Fibroblast of skin of right quadriceps (primary cell): Measurements from ENCODE around the gene ARHGAP10.
"Not testable (repeated sequence)": the region's sequence is repeated elsewhere in the genome, so short reads cannot be mapped to it uniquely, and the experiment has no call there.

Experiments used
- DNase-seq: peaks from one replicate; pipeline ENCODE4 v3.0.0-alpha.2; 2013

The ARHGAP10 gene

DNA sequence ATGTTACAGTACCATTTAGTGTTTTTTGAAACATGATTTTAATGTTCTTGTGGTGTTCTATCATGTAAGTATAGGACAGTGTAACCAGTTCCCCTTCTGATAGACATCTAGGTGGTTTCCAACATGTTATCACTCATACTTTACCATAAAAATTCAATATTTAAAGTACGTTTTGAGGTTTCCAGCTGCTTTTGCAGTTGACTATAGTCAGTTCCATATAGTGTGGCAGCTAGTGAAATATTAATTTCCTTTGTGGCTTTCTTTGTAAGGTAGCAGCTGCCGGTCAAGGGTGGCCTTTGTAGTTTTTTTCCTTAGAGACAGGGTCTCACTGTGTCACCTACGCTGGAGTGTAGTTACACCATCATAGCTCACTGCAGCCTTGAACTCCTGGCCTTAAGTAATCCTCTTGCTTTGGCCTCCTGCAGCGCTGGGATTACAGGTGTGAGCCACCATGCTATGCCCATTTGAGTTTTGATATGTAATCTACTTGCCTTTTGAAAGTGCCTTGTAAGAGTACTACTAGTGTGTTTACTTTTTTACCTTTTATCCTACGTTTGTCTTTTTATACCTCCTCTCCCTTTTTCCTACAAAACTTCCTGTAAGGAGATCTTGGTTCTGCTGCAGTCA is 63.0 kb downstream of the ARHGAP10 start:
- DNase-seq = no peak

DNA sequence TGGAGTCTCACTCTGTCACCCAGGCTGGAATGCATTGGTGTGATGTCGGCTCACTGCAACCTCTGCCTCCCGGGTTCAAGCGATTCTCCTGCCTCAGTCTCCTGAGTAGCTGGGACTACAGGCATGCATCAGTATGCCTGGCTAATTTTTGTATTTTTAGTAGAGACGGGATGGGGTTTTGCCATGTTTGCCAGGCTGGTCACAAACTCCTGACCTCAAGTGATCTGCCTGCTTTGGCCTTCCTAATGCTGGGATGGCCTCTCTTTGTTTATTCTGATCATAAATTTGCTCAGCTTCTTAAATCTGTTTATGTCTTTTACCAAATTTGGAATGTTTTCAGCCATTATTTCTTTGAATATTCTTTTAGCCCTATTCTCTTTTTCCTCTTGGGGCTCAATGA is 67.2 kb downstream of the ARHGAP10 start:
- not testable (repeated sequence) for DNase-seq

DNA sequence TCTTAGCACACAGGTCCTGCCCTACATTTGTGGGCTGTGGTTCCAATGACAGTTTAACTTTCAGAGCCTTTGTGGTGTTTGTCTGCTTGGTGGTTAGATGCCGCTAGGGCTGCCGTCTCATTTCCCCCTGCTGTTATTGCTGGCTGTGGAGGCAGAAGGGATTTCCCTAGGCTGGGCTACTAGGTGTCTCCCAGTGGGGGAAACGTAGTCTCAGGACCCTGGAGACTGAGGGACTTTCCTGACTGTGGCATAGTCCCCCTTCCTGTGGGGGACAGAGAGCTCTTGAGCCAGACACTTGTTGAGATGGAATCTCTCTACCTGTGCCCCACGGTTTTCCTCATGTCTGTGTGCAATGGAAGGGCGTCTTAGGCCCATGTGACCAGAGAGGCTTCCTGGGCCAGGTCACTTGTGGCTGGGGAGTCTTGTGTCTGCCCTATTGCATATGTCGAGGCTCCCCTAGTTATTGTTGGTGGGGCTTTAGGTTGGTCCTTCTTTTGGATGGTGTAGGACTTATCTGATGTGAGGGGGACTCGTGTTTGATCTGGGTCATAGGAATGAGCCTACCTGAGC is 68.2 kb downstream of the ARHGAP10 start:
- DNase-seq = no peak

DNA sequence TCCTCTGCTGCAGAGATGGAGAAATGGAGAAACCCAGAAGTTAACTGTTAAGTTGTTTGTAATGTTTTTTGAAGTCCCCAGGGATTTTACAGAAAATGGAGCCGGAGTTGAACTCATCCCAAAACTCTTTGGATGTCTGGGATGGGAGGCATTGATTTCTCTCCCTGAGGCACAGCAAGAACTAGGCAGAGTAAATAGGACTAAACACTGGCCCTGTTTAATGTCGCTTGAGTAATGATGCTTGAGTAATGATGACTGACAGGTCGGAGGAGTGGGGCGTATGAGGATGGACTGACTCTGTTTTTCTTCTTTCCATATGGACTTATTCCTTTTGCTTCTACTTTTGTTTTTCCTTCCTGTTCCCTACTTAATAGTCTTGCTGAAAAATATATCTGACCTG is 69.9 kb downstream of the ARHGAP10 start:
- DNase-seq = no peak

DNA sequence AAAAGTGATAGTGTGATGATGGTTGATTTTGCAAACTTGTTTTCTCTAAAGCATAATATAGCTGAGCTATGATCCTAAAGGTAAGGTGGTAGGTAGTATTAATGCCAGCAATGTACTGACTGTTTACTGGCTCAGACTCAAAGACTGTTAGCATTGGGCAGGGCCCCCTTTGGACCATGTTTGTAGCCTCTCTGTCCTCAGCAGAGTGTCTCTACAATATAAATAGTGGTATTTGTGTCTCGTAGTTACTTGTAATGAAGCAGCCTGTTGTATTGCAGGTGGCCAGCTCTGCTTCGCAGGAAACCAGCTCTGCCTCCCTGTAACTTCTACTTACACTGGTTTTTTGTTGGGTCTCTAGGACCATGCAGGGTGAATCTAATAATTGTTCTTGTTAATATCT is 70.5 kb downstream of the ARHGAP10 start:
- no peak for DNase-seq

DNA sequence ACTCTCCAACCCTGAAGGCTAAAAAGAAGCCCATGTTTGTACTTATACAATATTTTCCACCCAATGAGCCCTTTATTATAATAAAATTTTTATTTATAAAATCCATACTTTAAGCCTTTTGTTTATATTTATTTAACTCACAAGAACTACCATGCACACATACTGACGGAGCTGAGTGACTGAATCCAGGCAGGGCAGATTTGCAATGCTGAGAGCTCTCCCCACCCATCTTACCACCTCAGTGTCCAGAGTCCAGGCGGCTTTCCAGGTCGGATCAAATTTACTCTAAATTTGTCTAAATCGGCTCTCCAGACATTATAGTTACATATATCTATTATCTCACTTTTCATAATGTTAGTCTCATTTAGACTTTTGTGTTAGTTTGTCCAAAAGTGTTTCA is 74.1 kb downstream of the ARHGAP10 start:
- DNase-seq = no peak

DNA sequence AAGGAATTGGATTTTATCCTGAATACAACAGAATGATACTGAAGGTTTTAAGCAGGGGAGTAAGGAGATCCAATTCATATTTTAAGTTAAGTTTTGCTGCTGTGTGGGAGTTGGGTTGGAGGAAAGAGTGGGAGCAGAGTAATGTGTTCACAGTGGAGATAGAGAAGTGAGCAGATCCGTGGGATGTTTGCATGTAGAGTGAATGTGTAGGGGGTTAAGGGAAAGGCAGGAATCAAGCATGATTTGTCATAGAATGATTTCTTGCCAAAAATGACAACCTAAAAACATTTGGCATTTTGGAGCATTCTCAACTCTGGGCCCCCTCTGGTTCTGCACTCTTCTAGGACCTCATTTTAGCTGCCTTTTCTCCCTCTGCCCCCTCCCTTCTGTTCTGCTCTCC is 76.6 kb downstream of the ARHGAP10 start:
- DNase-seq = no peak

DNA sequence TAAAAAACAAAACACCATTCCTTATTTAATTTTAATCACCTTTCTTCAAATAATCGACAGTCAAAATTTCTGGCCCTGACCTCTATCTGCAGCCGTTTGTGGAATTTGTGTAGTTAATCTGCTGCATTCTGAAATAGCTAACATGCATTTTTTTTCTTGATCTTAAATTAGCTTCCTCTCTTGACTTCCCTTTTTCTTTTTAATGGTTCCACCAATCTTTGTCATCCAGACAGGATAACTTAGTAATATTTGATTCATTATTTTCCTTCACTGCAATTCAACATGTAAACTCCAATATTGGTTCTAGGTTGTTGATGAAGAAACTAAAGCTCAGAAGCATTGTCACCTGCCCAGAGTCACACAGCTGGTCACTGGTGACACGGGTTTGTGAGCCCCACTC is 77.3 kb downstream of the ARHGAP10 start:
- DNase-seq = no peak

DNA sequence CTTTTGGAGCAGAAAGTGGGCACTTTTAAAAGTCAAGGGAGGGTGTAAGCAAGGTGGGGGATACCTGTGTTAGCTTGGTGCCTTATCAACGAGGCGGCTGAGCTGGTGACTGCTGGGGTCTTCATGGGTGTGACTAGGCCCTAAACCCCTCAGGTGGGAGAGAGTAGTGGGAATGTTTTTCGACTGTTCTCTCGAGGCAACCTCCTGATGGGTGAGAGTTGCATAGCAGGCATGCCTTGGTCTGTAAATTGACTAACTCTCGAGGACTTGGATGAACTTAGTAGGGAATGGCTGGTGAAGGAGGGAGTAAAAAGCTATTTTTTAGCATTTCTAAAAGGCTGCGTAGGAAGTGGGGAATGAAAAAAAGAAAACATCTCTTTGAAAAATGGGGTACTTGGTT is 80.0 kb downstream of the ARHGAP10 start:
- no peak for DNase-seq

DNA sequence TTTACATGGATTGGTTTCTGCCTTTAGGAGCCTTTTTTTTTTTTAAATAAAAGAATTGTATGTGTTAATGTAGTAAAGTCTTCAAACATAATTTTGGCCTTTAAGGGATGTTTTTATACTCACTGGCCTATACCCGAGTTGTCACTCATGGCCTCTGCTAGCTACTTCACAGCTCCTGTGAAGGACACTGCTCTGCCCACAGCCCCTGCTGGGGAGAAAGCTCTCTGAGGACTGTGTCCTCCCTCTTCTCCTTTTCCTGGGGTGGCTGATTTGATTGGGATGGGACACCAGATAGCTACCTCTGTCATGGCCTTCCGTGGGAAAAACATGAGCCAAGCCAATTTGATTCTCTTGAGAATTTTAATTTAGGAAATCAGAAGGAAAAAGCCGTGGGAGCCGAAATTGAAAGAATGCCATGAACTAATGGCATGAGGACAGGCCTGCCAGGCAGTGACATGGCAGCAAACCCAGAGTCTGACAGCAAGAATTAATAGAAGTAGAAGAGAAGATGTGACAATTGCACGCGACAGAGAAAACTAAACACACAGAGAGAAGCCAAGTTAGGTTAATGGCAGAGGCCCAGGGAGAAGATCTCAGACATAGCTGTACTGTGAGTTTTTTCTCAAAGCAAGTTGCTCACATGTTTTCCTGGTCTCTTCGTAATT is 81.4 kb downstream of the ARHGAP10 start:
- DNase-seq = no peak

DNA sequence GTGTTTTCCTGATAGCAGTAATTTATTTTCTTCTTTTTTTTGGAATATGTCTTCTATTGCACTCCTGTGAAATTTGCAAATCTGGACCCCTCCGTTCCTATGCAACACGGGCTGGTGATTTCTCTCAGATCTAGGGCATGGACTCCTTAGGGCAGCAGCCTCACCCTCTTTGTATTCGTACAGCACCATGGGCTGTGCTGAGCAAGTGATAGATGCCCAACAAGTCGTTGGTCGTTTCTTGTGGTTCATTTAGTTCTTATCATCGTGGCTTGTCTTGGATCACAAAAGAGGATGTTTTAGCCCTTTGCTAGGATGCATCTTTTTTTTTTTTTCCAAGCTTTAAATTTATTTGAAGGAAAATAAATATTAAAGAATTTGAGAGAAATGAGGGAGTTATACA is 82.1 kb downstream of the ARHGAP10 start:
- no peak for DNase-seq

DNA sequence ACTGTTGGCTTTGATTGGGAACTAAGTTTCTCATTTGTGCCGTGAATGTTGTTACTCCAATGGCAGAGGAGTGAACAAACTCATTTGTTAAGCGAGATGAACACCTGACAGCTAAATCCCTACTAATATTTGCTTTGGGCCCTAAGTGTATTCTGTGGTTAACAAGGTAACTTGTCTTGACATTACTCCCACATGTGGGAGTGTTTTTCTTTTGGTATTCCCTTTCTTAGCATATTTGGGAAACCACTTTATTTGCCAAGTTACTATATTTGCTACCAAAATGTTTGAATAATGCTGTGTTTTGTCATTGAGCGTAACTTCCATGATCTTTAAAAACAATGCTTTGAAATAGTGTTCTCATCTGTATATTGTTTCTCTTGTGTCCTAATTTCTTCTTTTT is 82.5 kb downstream of the ARHGAP10 start:
- DNase-seq = no peak

DNA sequence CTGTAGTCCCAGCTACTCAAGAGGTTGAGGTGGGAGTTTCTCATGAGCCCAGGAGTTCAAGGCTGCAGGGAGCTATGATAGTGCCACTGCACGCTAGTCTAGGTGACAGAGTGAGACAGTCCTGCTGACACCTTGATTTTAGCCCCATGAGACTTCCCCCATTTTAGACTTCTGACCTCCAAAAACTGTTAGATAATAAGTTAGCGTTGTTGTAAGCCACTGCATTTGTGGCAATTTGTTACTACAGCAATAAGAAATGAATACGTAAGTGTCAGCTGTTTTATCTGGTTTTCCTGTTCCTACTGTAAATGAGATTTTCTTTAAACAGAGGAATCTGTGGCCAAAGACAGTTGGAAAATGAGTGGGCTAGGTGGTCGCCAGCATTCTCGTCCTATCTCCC is 83.9 kb downstream of the ARHGAP10 start:
- DNase-seq = no peak

DNA sequence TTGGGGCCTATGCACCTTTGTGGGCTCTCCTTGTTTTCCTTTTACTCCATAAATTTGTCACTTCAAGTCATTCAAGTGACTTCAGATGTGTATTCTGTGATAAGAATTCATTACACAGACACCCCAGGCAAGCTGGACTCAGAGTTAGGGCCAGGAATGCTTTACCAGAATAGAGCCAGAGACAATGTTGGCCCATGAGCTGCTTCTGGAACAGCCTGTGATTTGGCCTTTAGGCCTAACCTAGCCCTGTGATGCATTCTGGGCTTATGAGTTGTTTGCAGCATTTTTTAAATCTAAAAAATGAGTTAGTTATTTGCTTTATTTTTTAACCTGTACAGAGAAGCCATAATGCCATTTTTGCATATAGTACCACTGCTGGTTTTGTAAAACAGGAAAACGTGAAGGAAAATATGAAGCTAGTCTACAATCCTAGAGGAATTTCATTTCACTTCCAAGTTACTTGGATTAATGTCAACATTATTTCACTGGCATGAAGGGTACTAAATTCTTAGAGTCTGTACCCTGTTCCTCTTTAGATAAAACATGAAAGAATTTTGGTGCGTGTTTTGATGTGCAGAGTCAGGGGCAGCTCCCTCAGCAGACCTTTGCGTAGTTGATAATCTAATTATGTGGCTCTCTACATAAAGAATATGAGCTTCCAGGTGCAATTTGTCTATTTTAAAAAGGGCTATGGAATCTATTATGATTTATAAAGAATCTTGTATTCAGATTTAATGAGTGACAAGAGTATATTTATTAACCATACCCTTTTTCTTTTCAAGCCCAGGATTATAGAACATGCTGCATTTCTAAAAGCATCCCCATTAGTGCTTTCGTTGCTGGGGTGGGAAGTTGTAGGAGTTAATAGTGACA is 84.7 kb downstream of the ARHGAP10 start:
- DNase-seq = no peak

DNA sequence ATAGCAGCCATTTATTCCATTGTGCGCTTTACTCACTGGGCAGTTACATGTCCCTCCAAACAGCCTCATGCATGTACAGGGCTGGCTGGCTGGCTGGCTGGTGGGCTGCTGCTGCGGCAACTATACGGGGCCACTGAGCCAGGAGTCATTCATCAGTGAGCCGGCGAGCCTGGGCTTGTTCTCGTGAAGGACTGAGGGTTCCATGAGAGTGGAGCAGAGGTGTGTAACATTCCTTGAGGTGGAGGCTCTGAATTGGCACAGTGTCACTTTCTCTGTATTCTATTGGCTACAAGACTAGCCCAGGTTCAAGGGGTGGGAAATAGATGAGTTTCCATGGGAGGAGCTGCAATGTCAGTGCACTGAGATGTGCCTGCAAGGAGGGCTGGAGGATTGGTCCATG is 89.1 kb downstream of the ARHGAP10 start:
- DNase-seq = no peak

DNA sequence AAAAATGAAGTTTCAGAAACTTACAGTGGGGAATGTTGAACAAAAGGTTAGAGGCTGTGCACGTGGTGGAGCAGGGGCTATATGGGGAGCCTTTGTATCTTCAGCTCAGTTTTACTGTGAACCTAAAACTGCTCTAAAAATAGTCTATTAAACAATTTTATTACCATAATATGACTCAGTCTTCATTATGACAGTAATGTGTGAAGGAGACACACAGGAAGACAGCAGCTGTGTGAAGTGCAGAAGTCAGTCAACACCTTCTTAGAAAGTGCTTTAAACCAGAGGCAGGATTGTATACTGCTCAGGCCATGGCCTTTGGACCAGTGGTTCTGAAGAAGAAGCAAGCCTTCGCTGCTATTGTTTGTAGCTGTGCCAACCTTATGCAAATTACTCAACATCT is 89.7 kb downstream of the ARHGAP10 start:
- DNase-seq = peak; percentile 34

DNA sequence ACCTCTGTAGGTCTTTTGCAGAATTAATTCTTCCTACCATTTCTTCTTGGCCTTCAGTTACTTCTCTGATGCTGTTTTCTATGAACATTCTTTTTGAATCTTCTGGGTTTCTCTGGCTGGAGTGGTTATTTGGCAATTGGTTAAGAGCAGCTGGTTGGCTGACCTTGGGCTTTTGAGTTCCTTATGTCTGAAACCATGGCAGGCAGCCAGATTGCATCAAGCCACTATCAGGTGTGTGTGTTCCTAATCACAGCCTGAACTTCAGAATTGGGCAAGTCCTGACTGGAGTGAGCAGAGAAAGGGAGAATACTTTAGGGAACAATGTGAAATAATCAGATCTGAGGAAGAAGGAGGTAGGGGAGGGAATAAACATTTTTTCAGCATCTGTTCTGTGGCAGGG is 90.2 kb downstream of the ARHGAP10 start:
- peak; percentile 48 for DNase-seq

DNA sequence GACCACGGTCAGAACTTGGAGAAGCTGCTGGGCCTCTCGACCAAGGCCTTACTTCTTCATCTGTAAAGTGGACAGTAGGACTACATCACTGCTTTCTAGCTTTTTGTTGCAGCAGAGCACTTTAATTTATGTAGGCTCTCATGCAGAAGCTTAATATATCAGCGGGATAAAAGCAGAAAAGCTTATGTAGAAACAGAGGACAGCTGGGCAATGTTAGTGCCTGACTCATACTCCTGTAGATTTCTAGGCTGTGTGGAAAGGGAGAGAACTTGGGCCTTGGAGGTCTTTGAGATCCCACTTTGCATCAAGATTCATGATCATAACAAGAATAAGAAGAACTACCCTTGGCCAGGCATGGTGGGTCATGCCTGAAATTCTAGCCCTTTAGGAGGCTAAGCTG is 91.2 kb downstream of the ARHGAP10 start:
- DNase-seq = no peak

DNA sequence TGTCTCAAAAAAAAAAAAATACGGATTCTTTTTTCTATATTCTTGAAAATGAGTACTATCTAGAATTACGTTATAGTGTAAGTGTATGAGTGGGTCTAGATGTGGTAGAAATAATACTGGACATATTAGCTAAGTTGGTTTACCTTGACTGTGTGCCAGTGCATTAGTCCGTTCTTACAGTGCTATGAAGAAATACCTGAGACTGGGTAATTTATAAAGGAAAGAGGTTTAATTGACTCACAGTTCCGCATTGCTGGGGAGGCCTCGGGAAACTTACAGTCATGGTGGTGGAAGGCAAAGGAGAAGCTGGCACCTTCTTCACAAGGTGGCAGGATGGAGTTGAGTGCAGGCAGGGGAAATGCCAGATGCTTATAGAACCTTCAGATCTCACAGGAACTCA is 92.4 kb downstream of the ARHGAP10 start:
- no peak for DNase-seq

DNA sequence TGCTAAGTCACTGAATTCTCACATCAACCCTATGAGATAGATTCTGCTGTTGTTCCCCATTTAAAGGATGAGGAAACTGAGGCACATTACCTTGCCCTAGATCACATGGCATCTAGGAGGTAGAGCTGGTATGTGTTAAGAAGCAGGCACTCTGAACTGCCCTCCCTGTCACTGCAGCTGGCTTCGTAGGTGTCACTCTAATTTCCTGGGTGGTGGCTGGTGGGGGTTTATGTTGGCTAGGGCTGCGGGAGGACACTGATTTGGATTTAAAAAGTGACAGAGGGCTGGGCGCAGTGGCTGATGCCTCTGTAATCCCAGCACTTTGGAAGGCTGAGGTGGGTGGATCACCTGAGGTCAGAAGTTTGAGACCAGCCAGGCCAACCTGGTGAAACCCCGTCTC is 93.0 kb downstream of the ARHGAP10 start:
- DNase-seq = no peak

DNA sequence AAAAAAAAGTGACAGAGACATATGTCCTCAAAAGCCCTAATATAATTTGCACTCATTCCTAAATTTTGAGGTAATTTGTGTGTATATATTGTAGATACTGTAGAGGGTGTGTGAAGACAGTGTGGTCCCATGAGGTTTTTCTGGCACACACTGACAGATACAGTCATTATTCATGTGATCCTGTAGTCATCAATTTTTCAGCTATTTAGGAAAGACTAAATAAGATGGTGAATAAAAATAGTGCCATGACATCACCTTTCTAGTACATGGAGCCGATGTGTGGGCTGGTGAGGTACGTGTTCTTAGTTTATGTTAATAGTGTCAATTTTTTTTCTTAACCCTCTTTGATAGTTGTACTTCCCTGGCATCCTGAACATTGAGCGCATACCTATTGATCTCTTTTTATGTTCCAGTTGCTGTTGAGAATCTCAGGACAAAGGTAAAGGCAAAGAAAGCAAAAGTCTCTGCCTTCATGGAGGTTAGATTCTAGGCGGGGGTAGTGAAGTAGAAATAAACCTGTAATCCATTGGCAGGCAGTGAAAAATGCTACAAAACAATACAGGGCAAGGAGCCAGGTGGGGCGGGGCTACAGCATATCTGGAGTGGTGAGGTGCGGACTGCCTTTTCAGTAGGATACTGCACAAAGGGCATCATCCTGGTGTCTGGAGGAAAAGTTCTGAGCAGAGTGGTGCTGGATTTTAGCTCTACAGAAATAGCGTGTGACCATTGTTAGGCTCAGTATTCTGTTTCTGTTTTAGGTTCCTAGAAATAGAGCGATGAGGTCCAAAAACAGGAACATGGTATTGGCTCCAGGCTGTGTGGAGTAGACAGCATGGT is 93.8 kb downstream of the ARHGAP10 start:
- DNase-seq = peak; percentile 43

DNA sequence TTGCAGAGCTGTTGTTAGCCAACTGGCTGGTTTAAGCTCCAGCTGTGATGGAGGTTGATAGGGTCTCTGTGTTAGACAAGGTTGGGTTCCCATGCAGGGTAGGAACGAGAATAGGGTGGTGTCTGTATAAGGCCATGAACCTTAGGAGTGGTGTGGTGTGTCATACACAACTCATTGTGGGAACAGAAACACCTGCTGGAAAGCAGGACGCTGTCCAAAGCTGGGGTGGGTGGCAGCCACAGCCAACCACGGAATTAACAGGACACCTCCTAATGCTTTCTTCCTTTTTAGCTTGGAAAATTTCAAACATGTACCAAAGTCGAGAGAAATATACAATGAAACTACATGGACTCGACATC is 94.4 kb downstream of the ARHGAP10 start:
- no peak for DNase-seq

DNA sequence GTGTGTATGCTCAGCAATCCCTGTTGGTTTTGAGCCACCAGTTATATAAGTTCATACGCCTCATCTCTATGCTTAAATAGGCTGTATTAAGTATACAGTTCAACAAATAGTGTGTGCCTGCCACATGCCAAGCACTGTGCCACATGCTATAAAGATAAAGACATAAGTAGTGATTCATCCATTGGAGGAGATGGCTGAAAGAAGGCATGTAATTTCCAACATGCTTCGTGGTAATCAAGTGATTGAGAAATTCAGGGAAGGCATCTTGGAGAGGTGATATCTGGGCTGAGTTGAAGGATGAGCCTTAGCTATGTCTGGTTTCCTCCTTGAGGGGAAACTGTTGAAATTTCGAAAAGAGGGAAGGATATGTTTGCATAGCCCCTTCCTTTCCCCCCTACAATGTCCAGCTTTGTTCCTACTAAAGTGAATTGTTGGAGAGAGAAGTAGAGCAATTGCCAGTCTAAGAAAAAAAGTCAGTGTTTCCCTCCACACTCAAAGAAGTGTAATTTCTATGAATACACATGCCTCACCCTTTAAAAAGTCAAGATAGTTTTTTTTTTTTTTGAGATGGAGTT is 96.5 kb downstream of the ARHGAP10 start:
- peak; percentile 65 for DNase-seq
